Globus pallidus (tissue), 1 donor: ENCODE measurements around the gene MAGEA9.
"Not testable (repeated sequence)": the region's sequence is repeated elsewhere in the genome, so short reads cannot be mapped to it uniquely, and the experiment has no call there.

Source experiments
- DNase-seq: peaks from one replicate; pipeline ENCODE4 v3.0.0-alpha.2; 2015; ENCODE audit warnings: low spot score

The MAGEA9 gene

GRCh38 chrX:149807747-149808458 lies 26.2 kb downstream of the MAGEA9 start:
- no peak for DNase-seq

GRCh38 chrX:149818652-149819051 lies 36.9 kb downstream of the MAGEA9 start:
- DNase-seq, result no peak

GRCh38 chrX:149819371-149819770 lies 37.6 kb downstream of the MAGEA9 start:
- no peak for DNase-seq

GRCh38 chrX:149825424-149825823 lies 43.7 kb downstream of the MAGEA9 start:
- DNase-seq, result no peak

DNA sequence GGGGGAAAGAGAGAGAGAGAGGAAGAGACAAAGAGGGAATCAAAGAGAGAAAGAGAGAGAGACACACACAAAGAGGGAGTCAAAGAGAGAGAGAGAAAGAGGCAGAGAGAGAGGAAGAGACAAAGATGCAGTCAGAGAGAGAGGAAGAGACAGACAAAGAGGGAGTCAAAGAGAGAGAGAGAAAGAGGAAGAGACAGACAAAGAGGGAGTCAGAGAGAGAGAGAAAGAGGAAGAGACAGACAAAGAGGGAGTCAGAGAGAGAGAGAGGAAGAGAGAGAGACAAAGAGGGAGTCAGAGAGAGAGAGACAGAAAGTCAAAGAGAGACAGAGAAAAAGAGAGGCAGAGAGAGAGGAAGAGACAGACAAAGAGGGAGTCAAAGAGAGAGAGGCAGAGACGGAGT lies 45.5 kb downstream of the MAGEA9 start:
- no peak for DNase-seq

- DNase-seq, result no peak
These were observed 48.0 kb downstream of the MAGEA9 start for GRCh38 chrX:149829751-149830191.

GRCh38 chrX:149830192-149830873 lies 48.6 kb downstream of the MAGEA9 start:
- no peak for DNase-seq

DNA sequence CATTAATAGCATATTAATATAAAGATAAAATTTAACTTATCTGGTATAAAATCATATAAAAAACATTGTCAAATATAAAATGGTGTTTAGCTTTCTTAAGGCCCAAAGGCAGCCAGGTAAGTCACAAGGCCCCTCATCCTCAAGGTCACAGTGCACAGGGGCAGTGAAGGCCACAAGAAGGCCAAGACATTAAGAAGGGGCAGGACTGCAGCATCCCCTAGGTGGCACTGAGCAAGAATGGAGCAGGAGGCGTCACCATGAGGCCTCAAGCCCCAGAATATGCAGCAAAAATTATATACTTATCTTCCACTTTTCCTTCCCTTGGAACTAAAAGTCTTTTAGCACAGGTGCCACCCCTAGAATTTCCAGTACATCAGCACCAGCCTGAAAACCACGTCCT lies 49.7 kb downstream of the MAGEA9 start:
- DNase-seq, result no peak

GRCh38 chrX:149836728-149837127 lies 55.0 kb downstream of the MAGEA9 start:
- DNase-seq, result not testable (repeated sequence)

DNA sequence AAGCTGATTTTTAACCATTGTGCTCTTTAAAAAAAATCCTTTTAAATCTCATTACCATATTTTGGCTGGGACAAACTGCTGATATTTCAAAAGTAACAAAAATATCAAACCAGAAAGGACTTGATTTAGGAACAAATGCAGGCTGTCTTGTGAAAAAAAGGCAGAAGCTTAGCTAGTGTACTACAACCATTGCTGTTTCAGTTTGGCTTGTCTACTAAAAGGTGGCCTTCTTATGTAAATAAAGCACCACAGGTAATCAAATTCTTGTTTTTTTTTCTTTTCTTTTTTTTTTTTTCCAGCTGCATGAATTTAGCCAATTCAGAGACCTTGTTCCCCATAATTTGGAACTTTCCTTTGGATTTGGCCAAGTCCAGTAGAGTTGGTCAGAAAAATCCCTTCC lies 55.4 kb downstream of the MAGEA9 start:
- DNase-seq, result no peak
